ENCODE data around the gene UNC13C.
"Not testable (repeated sequence)": the region's sequence is repeated elsewhere in the genome, so short reads cannot be mapped to it uniquely, and the experiment has no call there.

GRCh38 chr15:54450288-54450687 lies 472.0 kb downstream of the UNC13C start:
- TF ChIP-seq POLR2A (IDR thresholded peaks at IDR 0.05; ENCODE audit: low read depth, low read length); TAF1 (IDR thresholded peaks at IDR 0.05; ENCODE audit: borderline replicate concordance, low read depth, low read length); POLR2AphosphoS5 (IDR thresholded peaks at IDR 0.05; ENCODE audit: low read depth, low read length): not testable (repeated sequence)

All from GM12892 (cell line).